GM13977 (cell line): Measurements from ENCODE around the gene MIAT.

ENCODE experiments used
- DNase-seq: peaks from one replicate; pipeline ENCODE4 v3.0.0; 2012; ENCODE audit warnings: low spot score
- CTCF ChIP-seq: IDR thresholded peaks from 2 replicates; pipeline ENCODE4 v1.5.1; 2012; ENCODE audit warnings: mild to moderate bottlenecking, control low read depth; ENCODE audit not compliant: insufficient read depth; ENCODE audit errors: extremely low read depth, missing control alignments
- in situ Hi-C: fragments of 300-500 bp; cut with MboI; formaldehyde crosslinking; loops from one replicate; pipeline ENCODE4 v1.12.0; 2022; ENCODE audit warnings: low sequenced_read_pairs, low pct_unique_long_range_greater_than_20kb, mixed read lengths, inconsistent platforms; ENCODE audit not compliant: unreplicated experiment

MIAT gene

GRCh38 chr22:26658161-26658560, 773 bp downstream of the MIAT start:
- no peak for TF ChIP-seq CTCF
- in situ Hi-C loops = no loop called here
- DNase-seq = peak; percentile 38

GRCh38 chr22:26658671-26659478, 1.5 kb downstream of the MIAT start:
- DNase-seq = peak; percentile 81
- TF ChIP-seq CTCF = no peak
- in situ Hi-C loops = no loop called here

GRCh38 chr22:26660356-26660755, 3.0 kb downstream of the MIAT start:
- TF ChIP-seq CTCF = no peak
- in situ Hi-C loops = no loop called here
- no peak for DNase-seq

GRCh38 chr22:26660961-26661578, 3.7 kb downstream of the MIAT start:
- in situ Hi-C loops = no loop called here
- TF ChIP-seq CTCF = no peak
- DNase-seq = no peak

- in situ Hi-C loops = no loop called here
- TF ChIP-seq CTCF = no peak
- no peak for DNase-seq
Observed at GRCh38 chr22:26662160-26662559, 4.8 kb downstream of the MIAT start.

- no peak for DNase-seq
- in situ Hi-C loops = no loop called here
Observed at GRCh38 chr22:26663374-26663923, 6.1 kb downstream of the MIAT start.

More at GRCh38 chr22:26663374-26663923, 6.1 kb downstream of the MIAT start:
- TF ChIP-seq CTCF = no peak
